ENCODE data around the gene LY6G6D. TPM values are rescaled to one million over a fixed set of nuclear protein-coding genes. Genes with fewer than 3 reads are reported as not detected.
A peak's percentile ranks its signal among the peaks of the same experiment; 100 is the strongest.

The LY6G6D gene
- total and polyA plus RNA-seq, 2 of the 13 experiments (the other 11 are each of a cell fraction or from before 2014, with no cell fraction given), result not detected

- TF ChIP-seq PRDM4 (CRISPR knock-in tag; IDR thresholded peaks at IDR 0.05; ENCODE audit: borderline replicate concordance) (peak; percentile 92; the same call in 1 of the 2 replicates), KAT2B (IDR thresholded peaks at IDR 0.05; ENCODE audit: borderline replicate concordance, low read depth, low read length) (no peak), ZNF557 (CRISPR knock-in tag; IDR thresholded peaks at IDR 0.05) (peak; percentile 75; the same call in 1 of the 2 replicates), SRSF9 (IDR thresholded peaks at IDR 0.05; ENCODE audit: borderline replicate concordance, insufficient read depth, low read depth, low read length, poor library complexity, severe bottlenecking) (no peak), GFI1 (CRISPR knock-in tag; IDR thresholded peaks at IDR 0.05; ENCODE audit: borderline replicate concordance) (peak; percentile 88), ZNF703 (CRISPR knock-in tag; IDR thresholded peaks at IDR 0.05; ENCODE audit: borderline replicate concordance) (no peak; the same call in none of the 2 replicates), SNAI1 (CRISPR knock-in tag; IDR thresholded peaks at IDR 0.05; ENCODE audit: borderline replicate concordance) (peak; percentile 99), ATF5 (CRISPR knock-in tag; IDR thresholded peaks at IDR 0.05; ENCODE audit: low read depth) (peak; percentile 99), SP1 (IDR thresholded peaks at IDR 0.05) (no peak), SP1 (CRISPR knock-in tag; IDR thresholded peaks at IDR 0.05) (peak; percentile 91), SATB2 (CRISPR knock-in tag; IDR thresholded peaks at IDR 0.05) (peak; percentile 80; the same call in 1 of the 2 replicates), ZNF772 (CRISPR knock-in tag; IDR thresholded peaks at IDR 0.05) (peak; percentile 84), ZNF296 (CRISPR knock-in tag; conservative IDR thresholded peaks at IDR 0.05) (peak; percentile 95), TRIM24 (CRISPR knock-in tag; IDR thresholded peaks at IDR 0.05) (no peak), TFDP2 (CRISPR knock-in tag; IDR thresholded peaks at IDR 0.05) (peak; percentile 100), ZNF780A (CRISPR knock-in tag; IDR thresholded peaks at IDR 0.05) (no peak; the same call in 1 of the 2 replicates), MED1 (CRISPR knock-in tag; IDR thresholded peaks at IDR 0.05) (peak; percentile 91), CAMTA2 (CRISPR knock-in tag; IDR thresholded peaks at IDR 0.05; ENCODE audit: borderline replicate concordance) (peak; percentile 99)
Observed at GRCh38 chr6:31739639-31740396, 24.7 kb downstream of the LY6G6D start, which contains the start of gene MSH5 (continued).

All from HepG2 (cell line).